ENCODE results near the gene PI4K2A.

The PI4K2A gene

GRCh38 chr10:97708976-97709946 lies 68.8 kb downstream of the PI4K2A start:
- Histone ChIP-seq H3K9me3 (ENCODE audit: low read length) (no peaks in the 10 kb centered on the region), H3K36me3 (ENCODE audit: insufficient read depth, low read length) (no peaks in the 10 kb centered on the region), H3K27ac (ENCODE audit: low read depth, low read length, poor library complexity, severe bottlenecking) (no peak overlapping the region), H3K27me3 (ENCODE audit: insufficient read depth, low read length) (no peaks in the 10 kb centered on the region), H3K4me2 (ENCODE audit: low read length) (no peak overlapping the region), H3K4me3 (ENCODE audit: low read depth, low read length, poor library complexity, severe bottlenecking) (no peak overlapping the region), H2AFZ (ENCODE audit: low read length) (no peak overlapping the region), H3F3A (ENCODE audit: insufficient read depth, low read length) (no peaks in the 10 kb centered on the region), H3K4me1 (ENCODE audit: insufficient read depth, low read length, severe bottlenecking) (no peaks in the 10 kb centered on the region), H4K20me1 (ENCODE audit: insufficient read depth, low read length) (no peaks in the 10 kb centered on the region), H3K9me2 (ENCODE audit: low read depth, low read length) (no peaks in the 10 kb centered on the region), H3K79me2 (ENCODE audit: insufficient read depth, low read length) (no peaks in the 10 kb centered on the region), H3K9ac (ENCODE audit: low read length) (no peak overlapping the region)
- TF ChIP-seq CTCF (IDR thresholded peaks at IDR 0.05; ENCODE audit: low read length) (peak; percentile 49), EZH2 (IDR thresholded peaks at IDR 0.05; ENCODE audit: borderline replicate concordance, low read length) (no peak)

GRCh38 chr10:97711640-97712572 lies 71.4 kb downstream of the PI4K2A start:
- Histone ChIP-seq H4K20me1 (ENCODE audit: insufficient read depth, low read length) (no peaks in the 10 kb centered on the region), H3K79me2 (ENCODE audit: insufficient read depth, low read length) (no peaks in the 10 kb centered on the region), H3K4me3 (ENCODE audit: low read depth, low read length, poor library complexity, severe bottlenecking) (no peak overlapping the region), H3K9ac (ENCODE audit: low read length) (no peak overlapping the region), H3K27ac (ENCODE audit: low read depth, low read length, poor library complexity, severe bottlenecking) (no peak overlapping the region), H3K36me3 (ENCODE audit: insufficient read depth, low read length) (no peaks in the 10 kb centered on the region), H3K4me2 (ENCODE audit: low read length) (no peak overlapping the region), H3K9me2 (ENCODE audit: low read depth, low read length) (no peaks in the 10 kb centered on the region), H2AFZ (ENCODE audit: low read length) (no peak overlapping the region), H3K27me3 (ENCODE audit: insufficient read depth, low read length) (no peaks in the 10 kb centered on the region), H3K9me3 (ENCODE audit: low read length) (no peaks in the 10 kb centered on the region), H3K4me1 (ENCODE audit: insufficient read depth, low read length, severe bottlenecking) (no peaks in the 10 kb centered on the region), H3F3A (ENCODE audit: insufficient read depth, low read length) (no peaks in the 10 kb centered on the region)
- TF ChIP-seq CTCF (IDR thresholded peaks at IDR 0.05; ENCODE audit: low read length), result no peak
- no peak for TF ChIP-seq EZH2 (IDR thresholded peaks at IDR 0.05; ENCODE audit: borderline replicate concordance, low read length)

GRCh38 chr10:97713339-97713825 lies 72.9 kb downstream of the PI4K2A start, which contains the start of gene MARVELD1:
TSS of gene MARVELD1 (plus strand) at chr10:97713730. CDS start at chr10:97713877, 147 bp downstream.
- Histone ChIP-seq H3K9me3 (ENCODE audit: low read length) (no peaks in the 10 kb centered on the region), H3F3A (ENCODE audit: insufficient read depth, low read length) (no peaks in the 10 kb centered on the region), H3K4me1 (ENCODE audit: insufficient read depth, low read length, severe bottlenecking) (no peaks in the 10 kb centered on the region), H3K27me3 (ENCODE audit: insufficient read depth, low read length) (no peaks in the 10 kb centered on the region), H3K27ac (ENCODE audit: low read depth, low read length, poor library complexity, severe bottlenecking) (no peak within 1 kb of the TSS), H3K36me3 (ENCODE audit: insufficient read depth, low read length) (no peaks in the 10 kb centered on the region), H3K9ac (ENCODE audit: low read length) (no peak within 1 kb of the TSS), H3K4me3 (ENCODE audit: low read depth, low read length, poor library complexity, severe bottlenecking) (peak within 1 kb of the TSS; percentile 37), H3K79me2 (ENCODE audit: insufficient read depth, low read length) (no peaks in the 10 kb centered on the region), H3K4me2 (ENCODE audit: low read length) (peak within 1 kb of the TSS; percentile 29), H2AFZ (ENCODE audit: low read length) (no peak within 1 kb of the TSS), H4K20me1 (ENCODE audit: insufficient read depth, low read length) (no peaks in the 10 kb centered on the region), H3K9me2 (ENCODE audit: low read depth, low read length) (no peaks in the 10 kb centered on the region)
- TF ChIP-seq CTCF (IDR thresholded peaks at IDR 0.05; ENCODE audit: low read length), result no peak
- TF ChIP-seq EZH2 (IDR thresholded peaks at IDR 0.05; ENCODE audit: borderline replicate concordance, low read length), result no peak
